Fibroblast of pulmonary artery (primary cell): ENCODE results near the gene FBLN2.

Source experiments
- DNase-seq: peaks from one replicate; pipeline ENCODE4 v3.0.0-alpha.2; 2010; ENCODE audit warnings: low read depth
- H3K4me3 ChIP-seq: replicated peaks from 2 replicates; pipeline ENCODE4 v1.5.1; 2011; ENCODE audit warnings: low read depth, mild to moderate bottlenecking, control low read depth, low read length, moderate library complexity
- TF ChIP-seq, protein P1 (sequence below): IDR thresholded peaks from 2 replicates; pipeline ENCODE4 v1.5.1; 2011; ENCODE audit warnings: mild to moderate bottlenecking, control low read depth, low read length, inconsistent platforms; ENCODE audit errors: missing control alignments

The FBLN2 gene

DNA sequence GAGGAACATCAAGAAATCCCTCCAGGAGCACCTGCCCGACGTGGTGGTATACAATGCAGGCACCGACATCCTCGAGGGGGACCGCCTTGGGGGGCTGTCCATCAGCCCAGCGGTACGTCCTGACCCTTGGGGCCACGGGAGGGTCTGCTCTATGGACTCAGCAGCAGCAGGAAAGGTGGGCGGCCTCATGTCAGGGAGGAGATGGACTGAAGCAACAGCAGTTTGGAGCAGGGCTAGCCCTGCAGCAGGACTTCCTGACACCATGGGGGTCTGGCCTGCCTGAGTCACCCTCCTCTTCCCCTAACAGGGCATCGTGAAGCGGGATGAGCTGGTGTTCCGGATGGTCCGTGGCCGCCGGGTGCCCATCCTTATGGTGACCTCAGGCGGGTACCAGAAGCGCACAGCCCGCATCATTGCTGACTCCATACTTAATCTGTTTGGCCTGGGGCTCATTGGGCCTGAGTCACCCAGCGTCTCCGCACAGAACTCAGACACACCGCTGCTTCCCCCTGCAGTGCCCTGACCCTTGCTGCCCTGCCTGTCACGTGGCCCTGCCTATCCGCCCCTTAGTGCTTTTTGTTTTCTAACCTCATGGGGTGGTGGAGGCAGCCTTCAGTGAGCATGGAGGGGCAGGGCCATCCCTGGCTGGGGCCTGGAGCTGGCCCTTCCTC, 44.6 kb upstream of the FBLN2 start:
- DNase-seq, result no peak
- no peak overlapping the region for H3K4me3 ChIP-seq
- TF ChIP-seq, protein P1, sequence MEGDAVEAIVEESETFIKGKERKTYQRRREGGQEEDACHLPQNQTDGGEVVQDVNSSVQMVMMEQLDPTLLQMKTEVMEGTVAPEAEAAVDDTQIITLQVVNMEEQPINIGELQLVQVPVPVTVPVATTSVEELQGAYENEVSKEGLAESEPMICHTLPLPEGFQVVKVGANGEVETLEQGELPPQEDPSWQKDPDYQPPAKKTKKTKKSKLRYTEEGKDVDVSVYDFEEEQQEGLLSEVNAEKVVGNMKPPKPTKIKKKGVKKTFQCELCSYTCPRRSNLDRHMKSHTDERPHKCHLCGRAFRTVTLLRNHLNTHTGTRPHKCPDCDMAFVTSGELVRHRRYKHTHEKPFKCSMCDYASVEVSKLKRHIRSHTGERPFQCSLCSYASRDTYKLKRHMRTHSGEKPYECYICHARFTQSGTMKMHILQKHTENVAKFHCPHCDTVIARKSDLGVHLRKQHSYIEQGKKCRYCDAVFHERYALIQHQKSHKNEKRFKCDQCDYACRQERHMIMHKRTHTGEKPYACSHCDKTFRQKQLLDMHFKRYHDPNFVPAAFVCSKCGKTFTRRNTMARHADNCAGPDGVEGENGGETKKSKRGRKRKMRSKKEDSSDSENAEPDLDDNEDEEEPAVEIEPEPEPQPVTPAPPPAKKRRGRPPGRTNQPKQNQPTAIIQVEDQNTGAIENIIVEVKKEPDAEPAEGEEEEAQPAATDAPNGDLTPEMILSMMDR, result no peak

DNA sequence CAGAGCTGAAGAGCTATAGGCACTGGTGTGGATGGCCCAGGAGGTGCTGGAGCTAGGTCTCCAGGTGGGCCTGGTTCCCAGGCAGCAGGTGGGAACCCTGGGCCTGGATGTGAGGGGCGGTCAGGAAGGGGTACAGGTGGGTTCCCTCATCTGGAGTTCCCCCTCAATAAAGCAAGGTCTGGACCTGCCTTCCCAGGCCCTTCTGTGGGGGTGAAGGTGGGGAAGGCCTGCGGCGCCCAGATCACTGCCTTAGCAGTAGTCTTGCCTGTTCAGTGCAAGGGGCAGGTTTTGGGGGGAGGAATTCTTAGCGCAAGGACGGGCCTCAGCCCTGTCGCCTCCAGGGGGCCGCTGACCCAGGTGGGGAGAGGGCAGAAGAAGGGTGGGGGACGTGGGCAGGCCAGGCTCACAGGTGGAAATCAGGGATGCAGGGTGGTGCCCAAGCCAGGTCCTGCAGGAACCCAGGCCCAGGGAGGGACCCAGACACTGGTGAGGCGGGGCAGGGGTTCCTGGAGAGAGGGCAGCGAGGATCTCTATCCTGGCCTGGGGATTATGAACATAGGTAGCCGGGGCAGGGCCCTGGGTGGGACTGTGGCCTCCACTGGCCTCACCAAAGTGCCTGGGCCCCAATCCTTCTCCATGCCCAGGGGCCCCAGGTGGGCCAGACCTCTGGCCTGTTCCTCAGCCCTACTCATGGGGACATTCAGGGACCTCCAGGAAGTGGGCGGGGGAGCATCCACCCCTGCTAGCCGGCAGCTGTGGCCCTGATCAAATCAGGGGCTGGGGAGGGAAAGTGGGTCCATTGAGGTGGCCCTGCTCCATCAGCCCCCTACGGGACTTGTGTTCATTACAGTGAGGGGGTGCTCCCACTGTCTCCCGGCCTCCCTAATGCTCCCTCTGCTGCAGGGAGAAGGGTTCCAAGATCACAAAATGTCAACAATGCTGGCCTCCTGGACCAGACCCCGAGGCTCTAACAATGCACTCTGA, 43.5 kb upstream of the FBLN2 start:
- DNase-seq, result no peak
- no peak overlapping the region for H3K4me3 ChIP-seq
- TF ChIP-seq, protein P1, result no peak

DNA sequence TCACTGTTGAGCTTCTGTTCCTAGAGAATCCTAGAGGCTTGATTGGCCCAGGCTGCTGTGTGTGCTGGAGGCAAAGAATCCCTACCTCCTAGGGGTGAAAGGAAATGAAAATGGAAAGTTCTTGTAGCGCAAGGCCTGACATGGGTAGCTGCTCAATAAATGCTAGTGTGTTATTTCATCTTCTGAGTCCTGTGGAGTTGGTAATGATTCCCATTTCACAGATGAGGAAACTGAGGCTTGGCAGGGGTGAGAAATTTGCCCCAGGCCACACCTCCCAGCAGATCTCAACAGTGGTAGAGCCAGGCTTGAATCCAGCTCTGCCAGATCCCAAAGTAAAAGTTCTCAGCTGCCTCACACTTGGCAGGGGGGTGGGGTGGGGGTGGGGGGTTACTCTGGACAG, 42.7 kb upstream of the FBLN2 start:
- no peak overlapping the region for H3K4me3 ChIP-seq
- no peak for DNase-seq
- TF ChIP-seq, protein P1, result no peak

DNA sequence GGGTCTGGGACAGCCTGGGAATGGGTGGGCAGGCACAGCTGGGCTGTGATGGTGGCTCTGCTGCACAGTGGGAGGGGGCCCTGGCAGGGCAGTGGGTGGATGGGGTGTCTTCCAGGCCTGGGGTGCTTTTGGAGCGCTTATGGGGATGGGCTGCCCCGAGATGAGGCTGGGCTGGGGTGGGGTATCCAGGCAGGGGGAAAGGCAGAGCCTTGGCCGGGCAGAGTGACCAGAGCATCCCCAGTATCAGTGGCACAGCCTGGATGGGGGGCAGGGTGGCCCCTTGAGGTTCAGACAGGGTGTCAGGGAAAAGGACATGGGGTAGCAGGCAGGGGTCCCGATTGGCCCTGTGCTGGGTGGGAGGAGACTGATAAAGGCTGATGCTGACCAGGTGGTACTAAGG, 42.2 kb upstream of the FBLN2 start:
- TF ChIP-seq, protein P1, result no peak
- DNase-seq, result no peak
- no peak overlapping the region for H3K4me3 ChIP-seq

DNA sequence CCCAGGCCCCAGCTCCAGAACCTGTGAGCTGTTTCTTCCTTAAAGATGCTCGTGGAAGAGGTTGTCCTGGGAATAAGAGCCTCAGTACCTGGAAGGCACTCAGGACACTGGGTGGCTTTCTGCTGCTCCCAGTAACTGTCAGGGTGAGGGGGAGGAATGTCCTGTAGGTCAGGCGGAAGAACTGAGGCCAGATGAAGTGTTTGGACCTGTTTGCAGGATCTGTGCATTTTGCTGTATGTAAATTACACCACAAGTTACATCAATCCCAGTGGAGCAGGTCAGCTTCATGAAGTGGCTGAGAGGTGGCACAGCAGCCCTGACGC, 41.7 kb upstream of the FBLN2 start:
- TF ChIP-seq, protein P1, result no peak
- H3K4me3 ChIP-seq, result no peak overlapping the region
- DNase-seq, result no peak

DNA sequence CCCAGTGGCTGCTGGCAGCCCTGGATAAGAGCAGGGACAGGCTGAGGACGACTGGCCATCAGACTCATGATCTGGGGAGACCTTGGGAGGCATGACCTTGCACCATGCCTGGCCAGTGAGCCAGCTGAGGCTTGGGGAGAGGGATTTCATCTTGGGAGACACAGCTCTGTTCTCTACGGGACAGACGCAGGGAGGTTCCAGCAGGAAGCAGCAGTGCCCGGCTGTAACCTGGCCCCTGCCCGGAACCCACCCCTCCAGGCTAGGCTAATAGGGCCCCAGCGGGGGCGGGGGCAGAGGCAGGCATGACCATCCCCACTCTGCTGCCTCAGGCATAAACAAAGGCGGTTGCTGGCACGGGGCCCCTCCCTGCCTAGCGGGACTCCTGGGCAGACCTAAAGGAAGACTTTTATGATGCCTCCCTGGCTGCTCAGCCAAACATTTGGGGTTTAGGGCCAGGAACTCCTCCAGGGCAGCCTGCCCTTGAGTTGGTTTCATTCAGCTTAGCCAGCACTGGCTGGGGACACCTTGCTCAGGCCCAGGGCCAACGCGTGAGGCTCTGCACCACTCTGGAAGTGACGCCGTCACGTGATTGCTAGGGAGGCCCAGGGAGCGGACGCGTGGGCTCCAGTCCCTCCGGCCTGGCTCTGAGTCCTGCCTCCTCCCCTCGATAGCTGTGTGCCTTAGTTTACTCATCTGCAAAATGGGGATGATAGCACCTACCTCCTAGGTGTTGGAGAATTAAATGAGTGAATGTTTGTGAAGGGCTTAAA, 41.2 kb upstream of the FBLN2 start:
- TF ChIP-seq, protein P1, result no peak
- no peak overlapping the region for H3K4me3 ChIP-seq
- no peak for DNase-seq
